ENCODE results near the gene NCCRP1.

NCCRP1 gene

DNA sequence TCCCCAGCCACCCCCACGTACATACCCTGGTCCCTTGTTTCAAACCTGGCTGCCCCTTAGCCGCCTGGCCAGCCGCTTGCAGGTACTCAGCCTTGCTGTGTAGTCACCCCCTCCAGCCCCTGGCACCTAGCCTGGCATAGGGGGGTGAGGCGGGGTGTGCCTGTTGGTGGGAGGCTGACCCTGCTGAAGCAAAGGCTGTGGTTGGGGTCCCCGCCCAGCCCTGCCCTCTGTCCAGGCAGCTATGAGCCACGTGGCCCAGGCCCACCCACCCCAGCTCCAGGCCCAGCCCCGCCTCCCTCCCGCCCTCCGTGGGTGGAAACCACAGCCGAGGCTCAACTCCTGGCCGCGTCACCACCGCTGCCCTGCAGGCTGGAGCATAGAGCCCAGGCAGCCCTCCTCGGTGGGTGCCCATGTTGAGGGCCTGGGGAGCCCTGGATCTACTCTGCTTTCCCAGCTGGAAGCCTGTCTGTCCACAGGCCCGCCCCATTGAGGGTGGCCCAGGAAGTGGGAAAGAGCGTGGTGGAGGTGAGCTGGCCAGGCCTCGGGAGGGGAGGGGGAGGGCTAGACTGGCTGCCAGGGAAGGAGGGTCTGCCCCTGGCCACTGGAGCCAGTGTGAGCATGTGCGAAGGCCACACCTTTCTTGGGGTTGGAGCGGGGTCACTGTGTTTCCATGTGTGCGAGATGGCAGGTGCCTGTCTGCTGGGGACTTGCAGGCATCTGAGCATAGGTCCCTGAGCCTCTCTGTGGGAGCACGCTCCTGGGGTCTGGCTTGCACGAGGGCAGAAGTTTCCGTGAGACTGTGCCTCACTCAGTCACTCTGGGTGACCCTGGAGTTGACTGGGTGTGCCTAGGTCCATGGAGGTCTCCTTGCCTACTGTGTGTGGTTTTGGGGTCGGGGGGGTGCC, 40.2 kb upstream of the NCCRP1 start:
- Mint-ChIP-seq H3K27ac (peak overlapping the region; percentile 72), H3K4me1 (peaks cover 52% of the 10 kb centered on the region)

DNA sequence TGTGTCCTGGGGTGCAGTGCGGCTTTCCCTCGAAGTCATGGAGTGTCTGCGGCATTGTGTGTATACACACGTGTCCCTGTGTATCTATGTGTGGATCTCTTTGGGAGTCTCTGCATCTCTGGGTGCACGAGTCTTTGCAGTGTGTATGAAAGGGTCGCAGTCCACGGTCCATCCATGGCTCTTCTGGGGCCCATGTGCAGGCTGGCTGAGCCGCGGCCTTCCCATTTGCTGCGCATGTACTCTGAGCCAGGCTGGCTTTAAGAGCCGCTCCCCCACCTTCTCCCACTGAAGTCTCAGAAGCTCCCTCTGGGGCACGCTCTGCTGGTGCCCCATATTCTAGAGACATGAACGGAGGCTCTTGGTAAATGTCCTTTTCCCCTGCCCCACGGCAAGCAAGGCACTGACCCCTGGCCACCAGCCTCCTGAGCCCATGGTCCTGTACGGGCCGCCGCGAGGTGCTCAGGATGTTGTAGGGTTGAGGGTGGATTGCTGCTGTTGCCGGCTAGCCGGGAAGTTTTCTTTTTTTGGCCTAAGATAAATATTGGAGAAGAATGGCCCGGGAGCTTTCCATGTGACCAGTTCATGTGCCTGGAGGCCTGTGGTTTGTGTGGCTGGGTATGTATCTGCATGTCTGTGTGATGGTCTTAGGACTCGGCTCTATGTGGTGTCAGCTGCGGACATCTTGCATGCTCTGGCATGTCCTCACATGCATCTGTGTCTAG, 39.3 kb upstream of the NCCRP1 start:
- H3K36me3 Mint-ChIP-seq (ENCODE audit: low read depth), result peaks cover 8% of the 10 kb centered on the region
- TF ChIP-seq, protein P1, sequence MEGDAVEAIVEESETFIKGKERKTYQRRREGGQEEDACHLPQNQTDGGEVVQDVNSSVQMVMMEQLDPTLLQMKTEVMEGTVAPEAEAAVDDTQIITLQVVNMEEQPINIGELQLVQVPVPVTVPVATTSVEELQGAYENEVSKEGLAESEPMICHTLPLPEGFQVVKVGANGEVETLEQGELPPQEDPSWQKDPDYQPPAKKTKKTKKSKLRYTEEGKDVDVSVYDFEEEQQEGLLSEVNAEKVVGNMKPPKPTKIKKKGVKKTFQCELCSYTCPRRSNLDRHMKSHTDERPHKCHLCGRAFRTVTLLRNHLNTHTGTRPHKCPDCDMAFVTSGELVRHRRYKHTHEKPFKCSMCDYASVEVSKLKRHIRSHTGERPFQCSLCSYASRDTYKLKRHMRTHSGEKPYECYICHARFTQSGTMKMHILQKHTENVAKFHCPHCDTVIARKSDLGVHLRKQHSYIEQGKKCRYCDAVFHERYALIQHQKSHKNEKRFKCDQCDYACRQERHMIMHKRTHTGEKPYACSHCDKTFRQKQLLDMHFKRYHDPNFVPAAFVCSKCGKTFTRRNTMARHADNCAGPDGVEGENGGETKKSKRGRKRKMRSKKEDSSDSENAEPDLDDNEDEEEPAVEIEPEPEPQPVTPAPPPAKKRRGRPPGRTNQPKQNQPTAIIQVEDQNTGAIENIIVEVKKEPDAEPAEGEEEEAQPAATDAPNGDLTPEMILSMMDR (IDR thresholded peaks at IDR 0.05), result no peak
- peak overlapping the region; percentile 72 for H3K27ac Mint-ChIP-seq
- H3K9me3 Mint-ChIP-seq, result peaks cover 4% of the 10 kb centered on the region
- H3K4me1 Mint-ChIP-seq, result peaks cover 53% of the 10 kb centered on the region
- H3K27me3 Mint-ChIP-seq (ENCODE audit: low read depth, poor library complexity), result no peaks in the 10 kb centered on the region
- no peak for DNase-seq
- no peak overlapping the region for H3K4me3 Mint-ChIP-seq

More for the DNA sequence above, 40.2 kb upstream of the NCCRP1 start:
- TF ChIP-seq, protein P1 (IDR thresholded peaks at IDR 0.05), result no peak
- H3K27me3 Mint-ChIP-seq (ENCODE audit: low read depth, poor library complexity), result no peaks in the 10 kb centered on the region
- DNase-seq, result no peak
- H3K4me3 Mint-ChIP-seq, result no peak overlapping the region
- peaks cover 8% of the 10 kb centered on the region for H3K36me3 Mint-ChIP-seq (ENCODE audit: low read depth)
- peaks cover 4% of the 10 kb centered on the region for H3K9me3 Mint-ChIP-seq

DNA sequence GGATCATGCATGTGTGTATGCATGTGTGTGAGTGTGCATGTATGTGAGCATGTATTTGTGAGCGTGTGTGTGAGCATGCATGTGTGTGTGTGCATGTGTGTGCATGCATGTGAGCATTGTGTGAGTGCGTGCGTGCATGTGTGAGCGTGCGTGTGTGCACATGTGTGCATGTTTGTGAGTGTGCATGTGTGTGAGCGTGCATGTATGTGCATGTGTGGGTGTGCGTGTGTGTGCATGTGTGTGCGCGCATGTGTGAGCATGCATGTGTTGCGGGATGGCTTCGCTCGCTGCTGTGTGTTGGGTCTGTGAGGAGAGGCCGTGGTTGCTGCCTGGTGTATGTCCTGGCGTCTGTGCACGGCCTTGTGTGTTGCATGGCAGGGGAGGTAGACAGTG, 38.8 kb upstream of the NCCRP1 start:
- peaks cover 4% of the 10 kb centered on the region for H3K9me3 Mint-ChIP-seq
- DNase-seq, result no peak
- H3K27me3 Mint-ChIP-seq (ENCODE audit: low read depth, poor library complexity), result no peaks in the 10 kb centered on the region
- H3K27ac Mint-ChIP-seq, result peak overlapping the region; percentile 21
- peaks cover 59% of the 10 kb centered on the region for H3K4me1 Mint-ChIP-seq
- H3K36me3 Mint-ChIP-seq (ENCODE audit: low read depth), result peaks cover 8% of the 10 kb centered on the region
- TF ChIP-seq, protein P1 (IDR thresholded peaks at IDR 0.05), result no peak
- no peak overlapping the region for H3K4me3 Mint-ChIP-seq

DNA sequence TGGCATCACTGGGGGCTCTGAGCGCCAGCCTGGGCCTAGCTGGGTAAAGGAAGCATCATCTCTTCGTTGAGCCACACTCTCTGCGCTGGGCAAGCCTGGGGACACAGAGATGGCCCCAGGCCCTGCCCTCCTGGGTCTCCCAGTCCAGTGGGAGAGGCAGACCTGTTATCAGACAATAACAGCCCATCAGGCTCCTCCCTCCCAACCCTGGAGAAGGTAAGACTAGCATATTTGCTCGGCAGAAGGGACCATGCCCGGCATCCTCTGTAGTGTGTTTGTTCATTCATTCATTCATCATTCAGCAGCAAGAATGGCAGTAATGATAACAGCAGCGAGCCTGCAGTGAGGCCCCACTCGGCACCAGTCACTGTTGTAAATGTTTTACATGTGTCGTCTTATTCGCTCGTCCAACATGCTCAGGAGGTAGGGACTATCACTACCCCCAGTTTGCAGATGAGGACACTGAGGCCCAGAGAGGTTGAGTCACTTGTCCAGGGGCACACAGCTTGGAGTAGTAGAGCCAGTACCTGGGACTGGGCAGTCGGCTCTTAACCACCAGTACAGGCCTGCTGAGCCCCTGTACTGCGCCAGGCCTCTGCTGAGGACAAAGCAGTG, 38.0 kb upstream of the NCCRP1 start:
- Mint-ChIP-seq H3K27ac (peak overlapping the region; percentile 77), H3K27me3 (ENCODE audit: low read depth, poor library complexity) (no peaks in the 10 kb centered on the region), H3K4me3 (no peak overlapping the region), H3K9me3 (peaks cover 3% of the 10 kb centered on the region), H3K36me3 (ENCODE audit: low read depth) (peaks cover 6% of the 10 kb centered on the region), H3K4me1 (peaks cover 64% of the 10 kb centered on the region)
- DNase-seq, result no peak
- TF ChIP-seq, protein P1 (IDR thresholded peaks at IDR 0.05), result no peak

DNA sequence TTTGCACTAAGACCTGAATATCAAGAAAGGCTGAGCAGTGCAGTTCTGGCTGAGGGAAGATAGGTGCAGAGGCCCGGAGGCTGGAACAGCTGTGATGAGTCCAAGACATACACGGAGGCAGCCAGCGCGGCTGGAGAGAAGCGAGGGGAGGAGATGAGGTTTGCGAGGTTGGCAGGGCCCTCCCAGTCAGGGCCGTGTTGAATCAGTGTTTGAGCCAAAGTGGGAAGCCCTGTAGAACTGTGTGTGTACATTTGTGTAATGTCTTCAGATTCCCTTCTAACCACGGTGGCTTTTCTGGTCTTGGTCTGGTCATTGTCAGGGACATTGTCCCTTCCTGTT, 36.3 kb upstream of the NCCRP1 start:
- H3K4me3 Mint-ChIP-seq, result no peak overlapping the region
- peaks cover 3% of the 10 kb centered on the region for H3K27me3 Mint-ChIP-seq (ENCODE audit: low read depth, poor library complexity)
- TF ChIP-seq, protein P1 (IDR thresholded peaks at IDR 0.05), result no peak
- peak overlapping the region; percentile 24 for H3K27ac Mint-ChIP-seq
- H3K9me3 Mint-ChIP-seq, result no peaks in the 10 kb centered on the region
- no peaks in the 10 kb centered on the region for H3K36me3 Mint-ChIP-seq (ENCODE audit: low read depth)
- H3K4me1 Mint-ChIP-seq, result peaks cover 52% of the 10 kb centered on the region
- no peak for DNase-seq
